Lower lobe of right lung (tissue), 2 donors: ENCODE results near the gene C9orf152. TPM values are rescaled to one million over a fixed set of nuclear protein-coding genes. Genes with fewer than 3 reads are reported as not detected.

ENCODE experiments used
- ATAC-seq, 2 donors: fragments of 200-7000 bp; cut with Tn5 transposase; one replicate each; pipeline ENCODE4 v1.9.1; 2020 to 2022; ENCODE audit warnings: mild to moderate bottlenecking in 2 of 2, moderate library complexity in 2 of 2
- DNase-seq: peaks from one replicate; pipeline ENCODE4 v3.0.0-alpha.2; 2020
- H3K27ac ChIP-seq: fragments of 200-600 bp; one replicate; pipeline ENCODE4 v1.8.0; 2022
- H3K27me3 ChIP-seq: fragments of 200-600 bp; one replicate; pipeline ENCODE4 v1.8.0; 2022; ENCODE audit warnings: low read depth
- H3K36me3 ChIP-seq: fragments of 200-600 bp; one replicate; pipeline ENCODE4 v1.8.0; 2022; ENCODE audit warnings: mild to moderate bottlenecking
- H3K4me1 ChIP-seq: fragments of 200-600 bp; one replicate; pipeline ENCODE4 v1.8.0; 2022
- H3K4me3 ChIP-seq: fragments of 200-600 bp; one replicate; pipeline ENCODE4 v1.8.0; 2022; ENCODE audit warnings: mild to moderate bottlenecking
- H3K9me3 ChIP-seq: fragments of 200-600 bp; one replicate; pipeline ENCODE4 v1.8.0; 2022
- CTCF ChIP-seq: fragments of 200-600 bp; IDR thresholded peaks from one replicate; pipeline ENCODE4 v1.8.0; 2022; ENCODE audit warnings: antibody characterized with exemption, mild to moderate bottlenecking
- intact Hi-C: fragments of 100-400 bp; cut with DNase I; formaldehyde crosslinking; loops from one replicate; pipeline ENCODE4 v1.11.0; 2022
- total RNA-seq: library from RNA; stranded (reverse); fragmentation: NEBNext Ultra II Directional; extraction: Animal tissue kit (Norgen Biotek cat#: 25700); gene quantifications from one replicate; pipeline ENCODE4 v1.2.1, GENCODE V29; 2021
- donor health status: DM: no; HTN: yes; CAD: no; lungs with severe emphysema.

The C9orf152 gene
- total RNA-seq, 1 donor from 2014 or later: 26.1 TPM

DNA sequence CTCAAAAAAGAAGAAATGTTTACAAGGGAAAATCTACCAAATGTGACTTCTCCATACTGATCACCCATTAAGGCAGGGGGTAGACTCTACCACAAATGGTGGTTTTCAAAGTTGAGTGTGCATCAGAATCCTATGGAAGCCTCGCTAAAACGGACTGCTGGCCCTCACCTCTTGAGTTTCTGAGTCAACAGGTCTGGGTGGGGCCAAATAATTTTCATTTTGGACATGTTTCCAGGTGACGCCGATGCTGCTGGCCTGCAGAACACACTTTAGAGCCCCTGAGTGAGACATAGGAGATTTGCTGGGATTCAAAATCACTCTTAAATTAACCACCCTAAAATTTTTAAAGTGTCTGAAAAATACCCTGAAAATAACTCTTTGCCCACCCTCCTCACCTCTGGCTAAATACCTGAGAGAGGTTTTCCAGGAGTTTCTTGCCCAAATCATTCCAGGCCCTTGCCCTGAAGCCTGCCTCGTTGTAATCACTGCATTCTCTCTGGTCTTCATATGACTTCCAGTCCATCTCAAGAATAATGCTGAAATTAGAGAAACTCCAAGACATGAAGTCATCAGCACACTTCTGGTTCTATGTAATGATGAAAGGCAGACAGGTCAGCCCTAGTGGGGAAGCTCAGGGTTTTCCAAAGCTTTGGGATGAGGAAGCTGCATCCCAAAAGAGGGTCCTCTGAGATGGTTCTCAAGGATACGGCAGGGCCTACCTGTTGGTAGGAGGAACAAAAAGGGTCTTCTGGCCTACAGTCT, 18.2 kb downstream of the C9orf152 start:
- Histone ChIP-seq H3K4me3 (no peak overlapping the region), H3K27me3 (no peaks in the 10 kb centered on the region), H3K27ac (peak overlapping the region; percentile 80), H3K9me3 (no peaks in the 10 kb centered on the region), H3K36me3 (no peaks in the 10 kb centered on the region), H3K4me1 (peaks cover 75% of the 10 kb centered on the region)
- ATAC-seq (peak; percentile 30 to 56), DNase-seq (no peak)
- intact Hi-C loops: no loop called here
- TF ChIP-seq CTCF: no peak

DNA sequence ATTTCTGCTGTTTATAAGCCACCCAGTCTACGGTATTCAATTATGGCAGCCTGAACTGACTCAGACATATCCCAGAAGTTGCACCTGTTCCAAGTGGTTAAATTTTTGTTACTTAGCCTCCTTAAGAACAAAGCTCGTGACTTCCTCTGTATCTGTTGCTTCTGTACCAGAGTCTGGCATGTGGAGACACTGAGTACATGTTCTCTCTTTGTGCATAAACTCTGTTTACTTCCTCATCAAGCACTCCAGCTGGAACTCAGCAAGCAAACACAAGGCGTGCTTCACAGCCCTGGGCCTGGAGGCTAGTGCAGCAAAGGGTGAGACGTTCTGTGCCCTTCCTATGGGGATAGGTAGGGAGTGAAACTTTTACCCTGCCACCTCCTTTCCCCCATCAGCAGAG, 19.0 kb downstream of the C9orf152 start:
- TF ChIP-seq CTCF: no peak
- Histone ChIP-seq H3K27ac (peak overlapping the region; percentile 80), H3K4me3 (no peak overlapping the region), H3K36me3 (no peaks in the 10 kb centered on the region), H3K27me3 (no peaks in the 10 kb centered on the region), H3K9me3 (no peaks in the 10 kb centered on the region), H3K4me1 (peaks cover 68% of the 10 kb centered on the region)
- DNase-seq (peak; percentile 84), ATAC-seq (peak; percentile 94 to 95)
- intact Hi-C loops: no loop called here

- peak overlapping the region; percentile 80 for H3K27ac ChIP-seq
- H3K36me3 ChIP-seq: no peaks in the 10 kb centered on the region
- DNase-seq: no peak
- peaks cover 59% of the 10 kb centered on the region for H3K4me1 ChIP-seq
- no peak overlapping the region for H3K4me3 ChIP-seq
- no peaks in the 10 kb centered on the region for H3K9me3 ChIP-seq
- intact Hi-C loops: no loop called here
- H3K27me3 ChIP-seq: no peaks in the 10 kb centered on the region
- no peak for TF ChIP-seq CTCF
- no peak for ATAC-seq
Measured at GRCh38 chr9:110188101-110188500, 19.9 kb downstream of the C9orf152 start.

DNA sequence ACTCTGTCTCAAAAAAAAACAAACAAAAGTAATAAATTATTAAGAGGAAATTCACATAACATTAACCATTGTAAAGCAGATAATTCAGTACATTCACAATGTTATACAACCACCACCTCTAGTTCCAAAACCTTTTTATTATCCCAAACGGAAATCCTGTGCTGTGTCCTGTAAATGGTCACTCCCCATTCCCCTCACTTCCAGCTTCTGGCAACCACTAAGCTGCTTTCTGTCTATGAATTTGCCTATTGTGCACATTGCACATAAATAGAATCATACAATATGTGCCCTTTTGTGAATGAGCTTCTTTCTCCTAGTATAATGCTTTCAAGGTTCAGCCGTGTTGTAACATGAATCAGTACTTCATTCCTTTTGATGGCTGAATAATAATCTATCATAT, 20.8 kb downstream of the C9orf152 start:
- ATAC-seq (no peak), DNase-seq (no peak)
- intact Hi-C loops: no loop called here
- Histone ChIP-seq H3K9me3 (no peaks in the 10 kb centered on the region), H3K36me3 (no peaks in the 10 kb centered on the region), H3K4me3 (no peak overlapping the region), H3K4me1 (peaks cover 49% of the 10 kb centered on the region), H3K27me3 (no peaks in the 10 kb centered on the region), H3K27ac (no peak overlapping the region)
- no peak for TF ChIP-seq CTCF

- Histone ChIP-seq H3K27me3 (no peaks in the 10 kb centered on the region), H3K27ac (no peak overlapping the region), H3K9me3 (no peaks in the 10 kb centered on the region), H3K4me1 (peaks cover 40% of the 10 kb centered on the region), H3K36me3 (no peaks in the 10 kb centered on the region), H3K4me3 (no peak overlapping the region)
- intact Hi-C loops: no loop called here
- DNase-seq: no peak
- no peak for ATAC-seq
- TF ChIP-seq CTCF: no peak
Measured at GRCh38 chr9:110186254-110186653, 21.7 kb downstream of the C9orf152 start.
